HG03520 (cell line): ENCODE measurements around the gene SPECC1.
"Not testable (repeated sequence)": the region's sequence is repeated elsewhere in the genome, so short reads cannot be mapped to it uniquely, and the experiment has no call there.

ENCODE experiments used
- ATAC-seq: cut with Tn5 transposase; IDR thresholded peaks from one replicate; pipeline ENCODE4 v1.9.1; 2021; ENCODE audit warnings: mild to moderate bottlenecking, moderate library complexity; ENCODE audit not compliant: unreplicated experiment

SPECC1 gene

GRCh38 chr17:20226814-20227482, 217.8 kb downstream of the SPECC1 start:
- no peak for ATAC-seq

- ATAC-seq: not testable (repeated sequence)
Measured at GRCh38 chr17:20227720-20228370, 218.7 kb downstream of the SPECC1 start.

GRCh38 chr17:20228410-20228809, 219.3 kb downstream of the SPECC1 start:
- no peak for ATAC-seq

GRCh38 chr17:20228860-20229259, 219.7 kb downstream of the SPECC1 start:
- ATAC-seq: no peak

- ATAC-seq: no peak
Measured at GRCh38 chr17:20230924-20231323, 221.8 kb downstream of the SPECC1 start.

- no peak for ATAC-seq
Measured at GRCh38 chr17:20232611-20233010, 223.5 kb downstream of the SPECC1 start.

GRCh38 chr17:20234276-20234675, 225.1 kb downstream of the SPECC1 start:
- no peak for ATAC-seq

GRCh38 chr17:20235747-20236146, 226.6 kb downstream of the SPECC1 start:
- ATAC-seq: no peak

- ATAC-seq: no peak
Measured at GRCh38 chr17:20236578-20237227, 227.5 kb downstream of the SPECC1 start.

GRCh38 chr17:20239776-20240175, 230.6 kb downstream of the SPECC1 start:
- not testable (repeated sequence) for ATAC-seq

GRCh38 chr17:20241855-20242254, 232.7 kb downstream of the SPECC1 start:
- no peak for ATAC-seq

GRCh38 chr17:20242271-20242670, 233.1 kb downstream of the SPECC1 start:
- ATAC-seq: no peak

- ATAC-seq: no peak
Measured at GRCh38 chr17:20243524-20243923, 234.4 kb downstream of the SPECC1 start.

GRCh38 chr17:20244671-20245070, 235.5 kb downstream of the SPECC1 start:
- no peak for ATAC-seq

GRCh38 chr17:20246692-20247091, 237.5 kb downstream of the SPECC1 start:
- no peak for ATAC-seq

GRCh38 chr17:20253323-20253722, 244.2 kb downstream of the SPECC1 start:
- no peak for ATAC-seq

- no peak for ATAC-seq
Measured at GRCh38 chr17:20254541-20254940, 245.4 kb downstream of the SPECC1 start.

GRCh38 chr17:20256144-20256543, 247.0 kb downstream of the SPECC1 start:
- ATAC-seq: no peak

- ATAC-seq: no peak
Measured at GRCh38 chr17:20257008-20257407, 247.8 kb downstream of the SPECC1 start.

GRCh38 chr17:20257798-20258197, 248.6 kb downstream of the SPECC1 start:
- ATAC-seq: no peak

- no peak for ATAC-seq
Measured at GRCh38 chr17:20259668-20260067, 250.5 kb downstream of the SPECC1 start.

GRCh38 chr17:20260268-20260667, 251.1 kb downstream of the SPECC1 start:
- ATAC-seq: no peak
